ENCODE measurements around the gene PCDHGC3. TPM values are rescaled to one million over a fixed set of nuclear protein-coding genes. Genes with fewer than 3 reads are reported as not detected.
A peak's percentile ranks its signal among the peaks of the same experiment; 100 is the strongest.

Gene PCDHGC3
- total and polyA plus RNA-seq, 3 donors from 2014 or later: 14.5 to 61.1 (median 29.4) TPM

- Histone ChIP-seq H3K4me1 (peaks cover 23% of the 10 kb centered on the region), H3K4me3 (no peak overlapping the region), H3K36me3 (ENCODE audit: low read depth, missing control alignments) (no peaks in the 10 kb centered on the region), H3K9me3 (no peaks in the 10 kb centered on the region), H3K27ac (no peak overlapping the region), H3K27me3 (no peaks in the 10 kb centered on the region)
- no peak for TF ChIP-seq CTCF (IDR thresholded peaks at IDR 0.05)
- no peak for TF ChIP-seq POLR2A (IDR thresholded peaks at IDR 0.05)
- intact Hi-C loops (cut with DNase I; ENCODE audit: low total_unique reads): loop anchor here (5.0 kb wide), 1 partner anchor 34 kb away; the partner anchor contains the start of gene PCDHGC3
- DNase-seq: no peak
- WGBS, 2 donors: 88 to 97% methylated on average over 5 to 14 of the region's 14 CpGs
These were observed 35.3 kb downstream of the PCDHGC3 start for GRCh38 chr5:141510850-141511601.

- H3K4me3 ChIP-seq: no peak overlapping the region
- TF ChIP-seq CTCF (IDR thresholded peaks at IDR 0.05) (no peak), POLR2A (IDR thresholded peaks at IDR 0.05) (no peak)
- H3K27me3 ChIP-seq: no peaks in the 10 kb centered on the region
- 66 to 70% methylated on average over 3 to 4 of the region's 4 CpGs for WGBS, 2 donors
- intact Hi-C loops (cut with DNase I; ENCODE audit: low total_unique reads): loop anchor here (5.0 kb wide), 1 partner anchor 35 kb away; the partner anchor contains the start of gene PCDHGC3
- H3K27ac ChIP-seq: peak overlapping the region in 1 of 2 donors; percentile 67
- DNase-seq: no peak
- no peaks in the 10 kb centered on the region for H3K36me3 ChIP-seq (ENCODE audit: low read depth, missing control alignments)
- no peaks in the 10 kb centered on the region for H3K9me3 ChIP-seq
- H3K4me1 ChIP-seq: peaks cover 23% of the 10 kb centered on the region
These were observed 36.1 kb downstream of the PCDHGC3 start for GRCh38 chr5:141511771-141512325.

- Histone ChIP-seq H3K4me3 (peak overlapping the region; percentile 54 to 63), H3K4me1 (peaks cover 20% of the 10 kb centered on the region), H3K27me3 (no peaks in the 10 kb centered on the region), H3K27ac (peak overlapping the region; percentile 67 to 88), H3K36me3 (ENCODE audit: low read depth, missing control alignments) (no peaks in the 10 kb centered on the region), H3K9me3 (no peaks in the 10 kb centered on the region)
- 3 to 6% methylated on average over 28 of the region's 28 CpGs for WGBS, 2 donors
- peak; percentile 96 for DNase-seq
- intact Hi-C loops (cut with DNase I; ENCODE audit: low total_unique reads): loop anchor here (5.0 kb wide), 1 partner anchor 35 kb away; the partner anchor contains the start of gene PCDHGC3
- no peak for TF ChIP-seq POLR2A (IDR thresholded peaks at IDR 0.05)
- peak; percentile 80 to 96 (median 82) for TF ChIP-seq CTCF (IDR thresholded peaks at IDR 0.05)
These were observed 36.7 kb downstream of the PCDHGC3 start for GRCh38 chr5:141512390-141512910.

- Histone ChIP-seq H3K27me3 (no peaks in the 10 kb centered on the region), H3K4me1 (peaks cover 14% of the 10 kb centered on the region), H3K36me3 (ENCODE audit: low read depth, missing control alignments) (no peaks in the 10 kb centered on the region), H3K4me3 (peak overlapping the region; percentile 54 to 63), H3K9me3 (no peaks in the 10 kb centered on the region), H3K27ac (peak overlapping the region; percentile 67 to 88)
- intact Hi-C loops (cut with DNase I; ENCODE audit: low total_unique reads): loop anchor here (5.0 kb wide), 1 partner anchor 36 kb away; the partner anchor contains the start of gene PCDHGC3
- 1 to 5% methylated on average over 21 to 43 of the region's 43 CpGs for WGBS, 2 donors
- TF ChIP-seq CTCF (IDR thresholded peaks at IDR 0.05) (no peak), POLR2A (IDR thresholded peaks at IDR 0.05) (no peak)
- DNase-seq: peak; percentile 72
These were observed 37.3 kb downstream of the PCDHGC3 start for GRCh38 chr5:141512911-141513626.

Measured in testis (tissue), 3 donors.